ENCODE results near the gene TTC5.

TTC5 gene

GRCh38 chr14:20332431-20332787 is 26.7 kb upstream of the TTC5 start:
- TF ChIP-seq, protein P1, sequence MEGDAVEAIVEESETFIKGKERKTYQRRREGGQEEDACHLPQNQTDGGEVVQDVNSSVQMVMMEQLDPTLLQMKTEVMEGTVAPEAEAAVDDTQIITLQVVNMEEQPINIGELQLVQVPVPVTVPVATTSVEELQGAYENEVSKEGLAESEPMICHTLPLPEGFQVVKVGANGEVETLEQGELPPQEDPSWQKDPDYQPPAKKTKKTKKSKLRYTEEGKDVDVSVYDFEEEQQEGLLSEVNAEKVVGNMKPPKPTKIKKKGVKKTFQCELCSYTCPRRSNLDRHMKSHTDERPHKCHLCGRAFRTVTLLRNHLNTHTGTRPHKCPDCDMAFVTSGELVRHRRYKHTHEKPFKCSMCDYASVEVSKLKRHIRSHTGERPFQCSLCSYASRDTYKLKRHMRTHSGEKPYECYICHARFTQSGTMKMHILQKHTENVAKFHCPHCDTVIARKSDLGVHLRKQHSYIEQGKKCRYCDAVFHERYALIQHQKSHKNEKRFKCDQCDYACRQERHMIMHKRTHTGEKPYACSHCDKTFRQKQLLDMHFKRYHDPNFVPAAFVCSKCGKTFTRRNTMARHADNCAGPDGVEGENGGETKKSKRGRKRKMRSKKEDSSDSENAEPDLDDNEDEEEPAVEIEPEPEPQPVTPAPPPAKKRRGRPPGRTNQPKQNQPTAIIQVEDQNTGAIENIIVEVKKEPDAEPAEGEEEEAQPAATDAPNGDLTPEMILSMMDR (conservative IDR thresholded peaks at IDR 0.05; ENCODE audit: control insufficient read depth, insufficient read depth, low read depth, low read length): no peak
- peak overlapping the region; percentile 95 for H3K4me3 ChIP-seq (ENCODE audit: control insufficient read depth, low read depth, low read length)
- DNase-seq (ENCODE audit: low read depth): no peak

GRCh38 chr14:20331053-20331613 is 25.4 kb upstream of the TTC5 start:
- TF ChIP-seq, protein P1 (conservative IDR thresholded peaks at IDR 0.05; ENCODE audit: control insufficient read depth, insufficient read depth, low read depth, low read length): no peak
- peak overlapping the region; percentile 16 for H3K4me3 ChIP-seq (ENCODE audit: control insufficient read depth, low read depth, low read length)
- no peak for DNase-seq (ENCODE audit: low read depth)

- DNase-seq (ENCODE audit: low read depth): no peak
- H3K4me3 ChIP-seq (ENCODE audit: control insufficient read depth, low read depth, low read length): no peak overlapping the region
- TF ChIP-seq, protein P1 (conservative IDR thresholded peaks at IDR 0.05; ENCODE audit: control insufficient read depth, insufficient read depth, low read depth, low read length): no peak
Measured at GRCh38 chr14:20329355-20329754, 23.6 kb upstream of the TTC5 start.

- H3K4me3 ChIP-seq (ENCODE audit: control insufficient read depth, low read depth, low read length): no peak overlapping the region
- TF ChIP-seq, protein P1 (conservative IDR thresholded peaks at IDR 0.05; ENCODE audit: control insufficient read depth, insufficient read depth, low read depth, low read length): no peak
- no peak for DNase-seq (ENCODE audit: low read depth)
Measured at GRCh38 chr14:20328705-20329104, 23.0 kb upstream of the TTC5 start.

DNA sequence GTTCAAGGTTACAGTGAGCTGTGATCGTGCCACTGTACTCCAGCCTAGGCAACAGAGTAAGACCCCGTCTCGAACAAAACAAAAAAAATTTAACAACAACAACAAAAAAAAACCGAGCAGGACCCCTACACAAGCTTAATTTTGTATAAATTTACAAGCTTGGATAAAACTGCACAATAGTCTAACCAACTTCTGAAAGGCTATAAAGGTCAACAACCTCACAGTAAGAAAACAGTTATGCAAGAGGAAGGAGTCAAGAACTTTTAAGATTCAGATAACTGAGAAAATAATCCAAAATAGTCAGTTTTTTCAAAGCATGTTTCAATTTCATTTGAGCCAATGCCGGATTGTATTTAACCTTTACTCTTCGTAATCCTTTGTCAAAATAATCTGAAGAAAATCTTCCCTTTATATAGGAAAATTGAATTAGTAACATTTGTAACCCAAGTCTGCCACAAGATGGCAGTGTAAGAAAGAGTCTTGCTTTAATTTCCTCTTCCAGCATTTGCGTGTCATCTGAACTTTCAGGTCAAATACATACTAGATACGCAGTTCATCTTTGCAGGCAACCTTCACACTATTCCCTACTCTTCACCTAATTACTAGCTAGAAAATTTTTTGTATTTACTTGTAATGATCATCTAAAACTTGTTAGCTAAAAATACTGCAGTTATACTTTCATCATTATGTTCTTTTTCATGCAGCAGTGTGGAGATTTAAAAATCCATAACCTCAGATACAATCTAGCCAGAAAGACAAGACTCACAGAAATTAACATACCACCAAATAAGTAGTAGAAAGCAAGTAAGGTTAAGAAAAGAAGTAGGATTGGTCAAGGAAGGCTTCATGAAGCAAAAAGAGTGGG is 21.5 kb upstream of the TTC5 start:
- DNase-seq (ENCODE audit: low read depth): peak; percentile 83
- H3K4me3 ChIP-seq (ENCODE audit: control insufficient read depth, low read depth, low read length): no peak overlapping the region
- TF ChIP-seq, protein P1 (conservative IDR thresholded peaks at IDR 0.05; ENCODE audit: control insufficient read depth, insufficient read depth, low read depth, low read length): peak; percentile 73

- TF ChIP-seq, protein P1 (conservative IDR thresholded peaks at IDR 0.05; ENCODE audit: control insufficient read depth, insufficient read depth, low read depth, low read length): no peak
- DNase-seq (ENCODE audit: low read depth): no peak
- H3K4me3 ChIP-seq (ENCODE audit: control insufficient read depth, low read depth, low read length): no peak overlapping the region
Measured at GRCh38 chr14:20317720-20318119, 12.0 kb upstream of the TTC5 start.
